GM12892 (cell line): ENCODE measurements around the gene BMP6.

Source experiments
- DNase-seq: peaks from one replicate; pipeline ENCODE4 v3.0.0; 2011; ENCODE audit not compliant: insufficient read length
- FAIRE-seq: peaks from 2 replicates; lab custom pipeline; 2011; peaks lifted over from hg19 to GRCh38; lab: Jason Lieb, UNC
- POLR2A ChIP-seq: IDR thresholded peaks from 2 replicates; pipeline ENCODE4 v1.6.1; 2011; ENCODE audit warnings: low read depth, low read length, control low read depth
- POLR2AphosphoS5 ChIP-seq: IDR thresholded peaks from 2 replicates; pipeline ENCODE4 v1.6.1; 2011; ENCODE audit warnings: low read depth, low read length, control low read depth
- TAF1 ChIP-seq: IDR thresholded peaks from 2 replicates; pipeline ENCODE4 v1.6.1; 2011; ENCODE audit warnings: low read depth, mild to moderate bottlenecking, control low read depth, low read length, borderline replicate concordance

The BMP6 gene

DNA sequence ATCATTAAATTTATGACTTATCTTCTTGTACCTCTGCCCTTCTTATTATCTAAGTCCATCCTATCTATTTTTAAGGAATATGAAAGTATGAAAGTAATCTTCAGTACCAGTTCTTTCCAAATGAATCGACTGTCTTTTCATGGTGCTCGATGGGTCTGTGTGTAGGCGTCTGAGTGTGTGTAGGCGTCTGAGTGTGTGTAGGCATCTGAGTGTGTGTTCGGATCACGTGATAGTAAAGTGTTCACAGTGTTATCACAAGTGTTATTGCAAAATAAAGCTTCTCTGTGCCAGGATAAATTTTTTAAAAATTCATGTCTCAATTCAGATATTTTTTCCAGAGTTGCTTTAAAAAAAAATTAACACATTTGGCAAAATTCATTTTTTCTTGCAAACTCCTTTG, 58.3 kb downstream of the BMP6 start:
- FAIRE-seq (no peak), DNase-seq (no peak)
- TF ChIP-seq POLR2AphosphoS5 (no peak), POLR2A (no peak), TAF1 (no peak)

DNA sequence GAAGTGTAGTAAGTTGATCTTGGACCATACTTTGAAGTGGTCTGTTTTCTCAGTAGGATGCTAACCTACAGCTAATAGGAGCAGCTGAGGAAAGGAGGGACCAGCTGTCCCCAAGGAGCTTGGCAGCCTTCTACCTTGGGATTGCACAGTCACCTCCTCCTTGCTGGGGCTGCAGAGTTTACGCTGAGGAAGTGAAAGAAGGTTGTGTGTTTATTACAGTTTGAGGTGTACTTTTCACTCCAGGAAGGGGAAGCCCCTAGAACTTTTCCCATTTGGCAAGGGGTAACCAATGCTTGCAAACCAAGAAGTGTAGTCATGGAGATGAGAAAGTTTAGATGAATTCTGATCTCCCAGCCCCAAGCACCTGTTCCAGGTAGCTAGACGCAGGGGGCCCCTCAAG, 58.8 kb downstream of the BMP6 start:
- TF ChIP-seq TAF1: no peak
- no peak for TF ChIP-seq POLR2A
- TF ChIP-seq POLR2AphosphoS5: no peak
- FAIRE-seq (no peak), DNase-seq (no peak)

DNA sequence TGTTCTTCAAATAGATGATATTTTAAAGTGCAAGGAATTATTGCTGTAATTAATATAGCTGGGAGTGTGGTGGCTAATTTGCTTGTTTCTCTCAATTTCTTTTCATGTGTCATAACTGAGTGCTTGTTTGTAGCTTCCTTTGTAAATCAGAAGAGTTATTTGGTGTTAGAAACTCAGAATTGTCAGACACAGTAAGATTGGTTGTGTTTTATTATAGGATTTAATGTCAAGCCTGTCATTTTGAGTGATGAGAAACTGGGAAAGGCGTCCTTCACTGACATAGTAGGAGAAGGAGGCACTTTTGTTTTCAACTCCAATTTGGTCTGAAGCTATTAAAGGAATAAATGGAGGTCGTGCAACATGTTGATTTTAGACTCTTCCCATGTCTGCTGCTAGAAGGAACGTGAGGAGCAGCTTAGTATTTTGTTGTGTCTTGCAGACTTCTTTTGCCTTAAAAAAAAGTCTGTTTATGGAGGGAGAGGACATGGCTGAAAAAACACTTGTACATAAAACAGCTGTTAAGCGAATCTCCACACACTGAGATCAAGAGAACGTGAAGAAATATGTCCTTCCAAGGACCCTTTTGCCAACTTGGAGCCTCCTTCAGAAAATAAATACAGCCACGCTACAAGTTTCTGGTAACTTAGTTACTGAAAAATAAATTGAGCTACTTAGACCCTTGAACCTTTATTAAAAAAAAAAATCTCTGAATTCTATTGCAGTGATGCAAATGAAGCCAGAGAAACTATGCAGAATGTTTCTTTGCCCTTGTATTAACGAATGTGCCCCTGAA, 59.5 kb downstream of the BMP6 start:
- FAIRE-seq (no peak), DNase-seq (no peak)
- TF ChIP-seq POLR2AphosphoS5 (no peak), POLR2A (no peak), TAF1 (no peak)

DNA sequence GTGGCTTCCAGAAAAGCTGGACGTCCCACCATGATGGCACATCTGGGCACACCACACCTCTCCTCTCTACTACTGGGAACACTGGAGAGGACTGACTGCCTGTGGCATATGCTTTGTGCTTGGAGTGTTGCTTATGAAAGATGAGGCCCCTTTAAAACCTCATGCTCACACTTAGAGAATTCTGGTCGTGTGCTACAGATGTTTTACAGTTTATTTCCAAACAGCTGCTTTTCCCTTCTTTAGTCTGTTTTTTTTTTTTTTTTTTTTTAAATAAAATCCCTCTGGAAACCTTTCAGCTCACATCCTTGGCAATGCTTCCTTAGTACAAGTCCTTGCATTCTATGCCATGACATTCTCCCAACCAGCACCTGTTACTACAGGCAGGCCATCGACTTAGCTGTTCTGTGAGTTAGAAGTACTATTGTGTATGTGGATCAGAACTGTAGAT, 60.3 kb downstream of the BMP6 start:
- DNase-seq (no peak), FAIRE-seq (no peak)
- TF ChIP-seq POLR2AphosphoS5: no peak
- TF ChIP-seq TAF1: no peak
- TF ChIP-seq POLR2A: no peak

DNA sequence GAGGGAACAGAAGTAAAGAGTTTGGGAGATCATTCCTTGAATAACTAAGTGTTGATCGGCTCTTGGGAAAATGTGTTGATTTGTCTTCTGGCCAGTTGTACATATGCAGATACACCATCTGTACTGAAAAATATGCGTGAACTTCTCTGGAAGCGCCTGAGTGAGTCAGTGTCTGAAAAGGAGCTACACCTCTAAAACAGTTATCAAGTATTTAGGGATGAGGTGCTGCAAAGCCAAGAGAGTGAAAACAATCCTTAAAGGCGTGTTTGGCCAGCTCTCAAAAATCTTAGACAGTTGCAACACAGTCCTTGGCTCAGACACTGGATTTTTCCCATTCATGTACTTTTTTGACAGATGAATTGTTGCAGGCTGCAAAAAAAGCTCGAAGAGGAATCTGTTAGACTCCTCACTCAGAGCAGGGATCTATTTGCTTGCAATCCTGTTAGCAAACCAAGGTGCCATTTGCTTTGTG, 61.3 kb downstream of the BMP6 start:
- FAIRE-seq: no peak
- TF ChIP-seq POLR2A: no peak
- no peak for TF ChIP-seq TAF1
- TF ChIP-seq POLR2AphosphoS5: no peak
- no peak for DNase-seq

DNA sequence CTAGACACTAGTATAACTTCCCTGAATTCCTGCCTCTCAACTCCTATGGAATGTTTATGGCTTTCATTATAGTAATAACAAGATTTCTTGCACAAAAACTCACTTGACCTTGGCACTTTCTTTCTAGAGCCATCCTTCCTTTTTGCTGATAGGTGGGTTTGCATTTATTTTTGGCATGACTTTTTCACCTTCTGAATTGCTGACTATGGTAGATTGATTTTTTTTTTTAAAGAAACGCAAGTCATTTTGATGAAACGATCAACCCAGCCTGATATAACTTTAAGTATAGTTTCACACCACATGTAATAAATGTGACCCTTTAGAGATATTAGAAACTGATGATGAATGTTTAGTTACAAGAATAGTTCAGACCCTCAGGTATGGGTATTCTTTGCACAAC, 61.8 kb downstream of the BMP6 start:
- no peak for DNase-seq
- no peak for TF ChIP-seq TAF1
- TF ChIP-seq POLR2A: no peak
- no peak for TF ChIP-seq POLR2AphosphoS5
- FAIRE-seq: no peak

DNA sequence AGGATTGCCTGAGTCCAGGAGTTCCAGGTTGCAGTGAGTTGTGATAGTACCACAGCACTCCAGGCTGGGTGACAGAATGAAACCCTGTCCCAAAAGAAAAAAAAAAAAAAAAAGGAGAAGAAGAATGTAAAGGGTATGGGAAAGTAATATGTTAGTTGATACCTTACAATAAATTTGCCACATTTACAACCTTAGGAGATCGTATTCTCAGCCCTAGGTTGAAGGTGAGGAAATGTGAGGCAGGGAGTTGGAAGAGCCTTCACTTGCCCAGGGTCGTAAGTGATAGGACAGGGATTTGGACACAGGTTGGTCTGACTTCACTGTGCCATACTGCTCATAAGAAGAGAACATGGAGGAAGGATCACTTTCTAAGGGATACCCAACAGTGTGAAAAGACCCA, 68.6 kb downstream of the BMP6 start:
- TF ChIP-seq POLR2A: no peak
- TF ChIP-seq POLR2AphosphoS5: no peak
- no peak for TF ChIP-seq TAF1
- no peak for FAIRE-seq
- DNase-seq: no peak

DNA sequence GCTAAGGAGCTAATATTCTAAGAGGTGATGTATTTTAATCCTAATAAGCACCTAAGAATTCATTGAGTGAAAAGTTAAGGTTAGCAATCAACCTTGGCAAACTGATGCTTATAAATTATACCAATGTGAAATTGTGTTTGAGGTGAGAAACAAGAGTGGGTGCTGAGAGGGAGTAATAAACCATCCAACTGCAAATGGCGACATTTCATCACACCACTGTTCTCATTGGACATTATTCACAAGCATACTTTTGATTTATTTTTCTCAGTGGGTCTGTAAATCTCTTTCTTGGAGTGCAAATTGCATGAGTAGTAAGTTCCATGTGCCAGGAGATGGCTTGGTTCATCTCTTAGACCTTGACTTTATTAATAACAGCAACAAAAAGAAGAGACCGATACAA, 71.5 kb downstream of the BMP6 start:
- no peak for DNase-seq
- TF ChIP-seq POLR2A: no peak
- no peak for TF ChIP-seq TAF1
- no peak for TF ChIP-seq POLR2AphosphoS5
- FAIRE-seq: no peak

DNA sequence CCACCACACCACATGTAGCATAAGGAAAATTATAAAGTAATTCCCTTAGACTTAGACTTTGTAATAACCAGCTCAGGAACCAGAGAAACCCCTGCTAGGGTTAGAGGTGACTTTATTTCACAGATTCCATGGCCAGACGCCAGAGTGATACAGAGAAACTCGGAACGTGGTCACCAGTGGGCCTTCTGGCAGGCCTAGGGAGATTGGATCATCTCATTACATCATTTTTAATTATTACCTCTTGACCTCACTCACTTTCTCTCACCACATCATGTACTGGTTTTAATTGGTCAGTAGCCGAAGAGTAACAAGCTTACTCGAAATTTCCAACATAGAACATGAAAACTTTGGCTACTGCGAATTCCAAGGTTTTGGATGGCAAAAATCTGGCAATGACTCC, 72.9 kb downstream of the BMP6 start:
- no peak for DNase-seq

DNA sequence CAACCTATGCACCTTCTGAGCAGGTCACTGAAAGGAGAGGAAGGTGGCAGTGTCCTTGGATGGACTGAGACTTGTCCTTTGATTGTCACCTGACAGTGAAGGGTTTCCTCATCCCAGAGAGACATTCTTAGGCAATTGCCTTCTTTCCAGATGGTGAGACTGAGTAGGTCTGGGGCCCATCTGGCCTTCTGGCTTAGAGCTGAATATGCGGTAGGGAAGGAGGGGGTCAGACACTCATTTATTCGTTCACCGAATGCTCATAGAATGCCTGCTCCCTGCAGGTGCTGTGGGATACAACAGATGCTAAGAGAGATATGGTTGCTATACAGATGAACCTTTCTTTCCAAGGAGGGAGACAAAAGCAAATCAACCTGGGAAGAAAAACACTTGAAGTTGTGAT, 76.8 kb downstream of the BMP6 start:
- DNase-seq (no peak), FAIRE-seq (no peak)
- TF ChIP-seq TAF1 (no peak), POLR2AphosphoS5 (no peak)

More for the DNA sequence above, 72.9 kb downstream of the BMP6 start:
- FAIRE-seq: no peak
- no peak for TF ChIP-seq TAF1
- TF ChIP-seq POLR2A: no peak

DNA sequence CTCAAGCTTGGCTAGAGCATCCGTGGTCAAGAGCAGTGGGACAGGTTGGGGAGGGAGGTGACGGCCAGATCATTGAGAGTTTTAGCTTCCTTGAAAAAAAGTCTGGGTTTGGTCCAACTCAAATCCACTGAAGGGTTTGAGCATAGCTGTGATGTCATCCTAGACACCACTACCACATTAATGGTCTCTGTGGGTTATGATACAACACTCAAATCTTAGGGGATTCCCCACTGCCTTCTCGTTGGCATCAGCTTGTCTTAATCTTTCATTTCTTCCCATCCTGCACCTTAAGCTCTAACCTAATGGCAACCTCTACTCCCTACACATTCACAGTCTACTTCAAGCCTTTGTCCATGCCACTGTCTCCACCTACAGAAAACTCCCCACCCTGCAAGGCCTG, 77.3 kb downstream of the BMP6 start:
- no peak for TF ChIP-seq POLR2AphosphoS5
- no peak for TF ChIP-seq POLR2A
- DNase-seq (no peak), FAIRE-seq (no peak)

DNA sequence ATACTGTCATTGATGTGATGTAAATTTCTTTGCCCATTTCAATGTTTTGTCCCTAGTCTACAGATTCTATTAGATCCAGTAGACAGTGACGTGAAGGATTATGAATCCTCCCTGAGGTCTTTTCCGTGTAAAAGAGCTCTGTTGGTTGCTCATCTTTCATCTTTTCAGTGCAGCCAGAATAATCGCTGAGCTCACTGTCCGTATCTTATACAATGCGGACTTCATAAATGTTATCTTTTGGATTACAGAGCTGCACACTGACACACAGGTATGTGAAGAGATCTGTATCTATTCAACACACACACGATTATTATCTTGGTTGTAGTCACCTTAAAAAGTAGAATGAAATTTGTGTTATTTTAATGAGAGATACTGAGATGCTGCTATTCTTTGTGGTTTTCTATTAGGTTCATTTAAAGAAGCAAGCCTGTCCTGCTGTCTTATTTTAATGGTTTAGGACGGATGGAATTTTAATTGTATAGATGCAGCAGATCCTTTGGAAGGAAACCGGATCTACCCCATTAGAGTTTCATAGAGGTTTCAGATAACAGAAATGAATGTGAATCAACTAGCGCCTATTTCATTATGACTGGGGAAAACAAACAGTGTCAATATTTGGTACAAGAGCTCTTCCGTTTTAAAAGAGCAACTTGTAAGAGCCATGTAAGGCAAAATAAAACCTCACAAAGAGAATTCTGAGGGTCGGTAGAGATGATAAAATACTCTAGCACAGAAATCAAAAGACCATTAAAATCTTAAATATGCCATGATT, 79.4 kb downstream of the BMP6 start:
- TF ChIP-seq POLR2A: no peak
- TF ChIP-seq POLR2AphosphoS5: no peak
- TF ChIP-seq TAF1: no peak
- no peak for DNase-seq
- FAIRE-seq: no peak
